Kidney epithelial cell (primary cell): ENCODE data around the gene TTLL1. TPM values are rescaled to one million over a fixed set of nuclear protein-coding genes. Genes with fewer than 3 reads are reported as not detected.
A peak's percentile ranks its signal among the peaks of the same experiment; 100 is the strongest.
"Not testable (repeated sequence)": the region's sequence is repeated elsewhere in the genome, so short reads cannot be mapped to it uniquely, and the experiment has no call there.

Experiments
- DNase-seq: peaks from one replicate; pipeline ENCODE4 v3.0.0-alpha.2; 2010; ENCODE audit warnings: low read depth
- H3K27me3 ChIP-seq: 2 replicates; pipeline ENCODE4 v1.6.0; 2011; ENCODE audit warnings: low read length; ENCODE audit not compliant: control insufficient read depth, insufficient read depth
- H3K36me3 ChIP-seq: 2 replicates; pipeline ENCODE4 v1.5.1; 2011; ENCODE audit warnings: low read length; ENCODE audit not compliant: control insufficient read depth, insufficient read depth
- H3K4me3 ChIP-seq: 2 replicates; pipeline ENCODE4 v1.5.1; 2011; ENCODE audit warnings: low read depth, mild to moderate bottlenecking, control low read depth, low read length
- total RNA-seq: library from RNA; depleted of rRNA; stranded (reverse); fragments of >200 nt; gene quantifications from 2 replicates; pipeline ENCODE4 v1.2.3, GENCODE V29; 2015
- TF ChIP-seq, protein P1 (sequence below): IDR thresholded peaks from 2 replicates; pipeline ENCODE4 v1.5.1; 2011; ENCODE audit warnings: mild to moderate bottlenecking, moderate library complexity, low read length, control low read depth, inconsistent platforms; ENCODE audit not compliant: insufficient read depth, poor library complexity, severe bottlenecking

The TTLL1 gene
- total RNA-seq, 1 donor from 2014 or later = 14.8 TPM

DNA sequence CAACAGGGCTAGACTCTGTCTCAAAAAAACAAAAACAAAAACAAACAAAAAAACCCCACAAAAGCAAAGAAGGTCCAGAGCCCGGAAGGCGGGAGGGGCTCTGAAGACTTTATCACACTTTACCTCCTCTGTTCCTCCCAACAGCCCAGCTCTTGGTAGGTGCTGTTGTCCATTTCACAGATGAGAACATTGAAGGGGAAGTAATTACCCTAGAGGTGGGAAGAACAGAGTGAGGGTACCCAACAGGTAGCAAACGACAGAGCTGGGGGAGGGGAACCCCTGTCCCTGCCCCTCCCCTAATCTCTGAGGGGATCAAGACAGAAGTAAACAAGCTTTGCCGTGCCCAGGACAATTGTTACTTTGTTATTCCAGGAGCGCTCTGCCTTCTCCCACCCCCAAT, 20.3 kb upstream of the TTLL1 start:
- H3K4me3 ChIP-seq = no peak overlapping the region
- H3K36me3 ChIP-seq = no peaks in the 10 kb centered on the region
- peaks cover 23% of the 10 kb centered on the region for H3K27me3 ChIP-seq
- no peak for DNase-seq
- TF ChIP-seq, protein P1, sequence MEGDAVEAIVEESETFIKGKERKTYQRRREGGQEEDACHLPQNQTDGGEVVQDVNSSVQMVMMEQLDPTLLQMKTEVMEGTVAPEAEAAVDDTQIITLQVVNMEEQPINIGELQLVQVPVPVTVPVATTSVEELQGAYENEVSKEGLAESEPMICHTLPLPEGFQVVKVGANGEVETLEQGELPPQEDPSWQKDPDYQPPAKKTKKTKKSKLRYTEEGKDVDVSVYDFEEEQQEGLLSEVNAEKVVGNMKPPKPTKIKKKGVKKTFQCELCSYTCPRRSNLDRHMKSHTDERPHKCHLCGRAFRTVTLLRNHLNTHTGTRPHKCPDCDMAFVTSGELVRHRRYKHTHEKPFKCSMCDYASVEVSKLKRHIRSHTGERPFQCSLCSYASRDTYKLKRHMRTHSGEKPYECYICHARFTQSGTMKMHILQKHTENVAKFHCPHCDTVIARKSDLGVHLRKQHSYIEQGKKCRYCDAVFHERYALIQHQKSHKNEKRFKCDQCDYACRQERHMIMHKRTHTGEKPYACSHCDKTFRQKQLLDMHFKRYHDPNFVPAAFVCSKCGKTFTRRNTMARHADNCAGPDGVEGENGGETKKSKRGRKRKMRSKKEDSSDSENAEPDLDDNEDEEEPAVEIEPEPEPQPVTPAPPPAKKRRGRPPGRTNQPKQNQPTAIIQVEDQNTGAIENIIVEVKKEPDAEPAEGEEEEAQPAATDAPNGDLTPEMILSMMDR = no peak

- DNase-seq = no peak
- Histone ChIP-seq H3K27me3 (peaks cover 16% of the 10 kb centered on the region), H3K36me3 (no peaks in the 10 kb centered on the region), H3K4me3 (no peak overlapping the region)
- TF ChIP-seq, protein P1 = no peak
Observed at GRCh38 chr22:43106302-43106701, 17.1 kb upstream of the TTLL1 start.

DNA sequence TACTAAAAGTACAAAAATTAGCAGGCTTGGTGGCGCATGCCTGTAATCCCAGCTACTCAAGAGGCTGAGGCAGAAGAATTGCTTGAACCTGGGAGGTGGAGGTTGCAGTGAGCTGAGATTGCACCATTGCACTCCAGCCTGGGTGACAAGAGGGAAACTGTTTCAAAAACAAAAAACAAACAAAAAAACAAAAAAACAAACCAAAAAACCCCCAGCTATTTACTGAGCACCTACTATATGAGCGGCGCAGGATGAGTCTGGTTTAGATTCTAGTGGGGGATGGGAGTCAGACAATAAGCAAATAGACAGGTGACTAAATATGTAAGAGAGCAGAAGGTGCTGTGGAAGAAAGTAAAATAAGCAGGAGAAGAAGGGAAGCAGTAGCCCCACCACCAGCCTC, 15.8 kb upstream of the TTLL1 start:
- DNase-seq, H3K4me3 ChIP-seq, H3K36me3 ChIP-seq, H3K27me3 ChIP-seq: not testable (repeated sequence)

DNA sequence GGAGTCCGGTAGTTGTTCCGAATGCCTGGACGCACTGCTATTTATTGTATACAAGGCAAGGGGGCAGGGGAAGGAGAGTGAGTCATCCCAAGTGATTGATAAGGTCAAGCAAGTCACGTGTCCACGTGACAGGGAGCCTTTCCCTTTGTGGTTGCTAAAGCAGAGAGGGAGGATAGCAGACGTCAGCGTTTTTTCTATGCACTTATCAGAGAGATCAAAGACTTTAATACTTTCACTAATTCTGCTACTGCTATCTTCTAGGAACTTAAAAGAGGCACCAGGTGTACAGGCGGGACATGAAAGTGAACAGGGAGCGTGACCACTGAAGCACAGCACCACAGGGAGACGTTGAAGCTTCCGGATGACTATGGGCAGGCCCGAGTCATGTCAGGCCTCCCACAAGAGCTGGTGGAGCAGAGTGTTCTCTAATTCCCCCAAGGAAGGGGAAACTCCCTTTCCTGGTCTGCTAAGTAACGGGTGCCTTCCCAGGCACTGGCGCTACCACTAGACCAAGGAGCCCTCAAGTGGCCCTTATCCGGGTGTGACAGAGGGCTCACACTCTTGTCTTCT, 14.9 kb upstream of the TTLL1 start:
- H3K4me3 ChIP-seq, H3K27me3 ChIP-seq, H3K36me3 ChIP-seq: not testable (repeated sequence)
- peak; percentile 50 for DNase-seq

GRCh38 chr22:43101306-43101705, 12.1 kb upstream of the TTLL1 start:
- Histone ChIP-seq H3K36me3 (no peaks in the 10 kb centered on the region), H3K4me3 (no peak overlapping the region), H3K27me3 (no peaks in the 10 kb centered on the region)
- TF ChIP-seq, protein P1 = no peak
- no peak for DNase-seq

DNA sequence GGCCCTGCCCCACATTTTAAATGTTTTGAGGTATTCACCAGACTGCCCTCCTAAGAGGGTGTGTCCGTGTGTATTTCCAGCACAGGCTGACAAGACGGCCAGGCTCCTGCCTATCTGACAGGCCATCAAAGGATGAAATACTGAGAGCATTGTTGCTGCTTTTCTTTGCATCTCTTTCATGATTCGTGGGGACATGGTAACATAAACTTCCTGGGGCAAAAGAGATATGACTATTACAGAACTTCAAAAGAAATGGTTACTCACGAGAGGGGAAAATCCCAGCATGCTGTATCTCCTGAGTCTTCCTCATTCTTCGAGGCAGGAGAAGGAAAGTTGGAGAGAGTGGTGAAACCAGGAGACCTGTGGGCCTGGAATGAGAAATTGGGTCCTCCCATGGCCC, 11.0 kb upstream of the TTLL1 start:
- TF ChIP-seq, protein P1 = no peak

DNA sequence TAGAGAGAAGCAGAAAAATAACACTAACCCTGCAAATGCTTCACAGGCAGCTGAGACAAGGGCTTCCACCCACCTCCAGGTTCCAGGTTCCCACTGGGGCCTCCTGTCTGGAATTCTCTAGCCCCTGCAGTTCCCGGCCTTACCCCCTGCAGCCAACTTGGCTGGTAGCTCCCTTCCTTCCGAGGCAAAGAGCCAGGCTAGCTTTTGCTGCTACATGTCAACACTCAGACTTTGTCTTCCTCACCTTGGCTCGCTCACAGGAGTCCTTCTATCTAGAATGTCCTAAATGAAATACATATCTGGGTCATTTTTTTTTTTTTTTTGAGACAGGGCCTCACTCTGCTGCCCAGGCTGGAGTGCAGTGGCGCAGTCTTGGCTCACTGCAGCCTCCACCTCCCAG, 9.9 kb upstream of the TTLL1 start:
- Histone ChIP-seq H3K36me3 (no peaks in the 10 kb centered on the region), H3K4me3 (no peak overlapping the region), H3K27me3 (no peaks in the 10 kb centered on the region)
- TF ChIP-seq, protein P1 = no peak
- DNase-seq = no peak

More for the DNA sequence above, 11.0 kb upstream of the TTLL1 start:
- H3K27me3 ChIP-seq = no peaks in the 10 kb centered on the region
- DNase-seq = no peak
- no peak overlapping the region for H3K4me3 ChIP-seq
- H3K36me3 ChIP-seq = no peaks in the 10 kb centered on the region
